Osteocyte (in vitro differentiated cells): Measurements from ENCODE around the gene RHBDL3. TPM values are rescaled to one million over a fixed set of nuclear protein-coding genes. Genes with fewer than 3 reads are reported as not detected.
A peak's percentile ranks its signal among the peaks of the same experiment; 100 is the strongest.
"Not testable (repeated sequence)": the region's sequence is repeated elsewhere in the genome, so short reads cannot be mapped to it uniquely, and the experiment has no call there.

Experiments
- DNase-seq: peaks from one replicate; pipeline ENCODE4 v3.0.0; 2021; ENCODE audit warnings: mixed read lengths; ENCODE audit not compliant: unreplicated experiment; ENCODE audit errors: extremely low spot score
- H3K27ac Mint-ChIP-seq: one replicate; pipeline ENCODE4 v1.8.0; 2021; ENCODE audit warnings: mild to moderate bottlenecking, mixed read lengths; ENCODE audit not compliant: unreplicated experiment
- H3K27me3 Mint-ChIP-seq: one replicate; pipeline ENCODE4 v1.8.0; 2021; ENCODE audit warnings: mixed read lengths; ENCODE audit not compliant: unreplicated experiment
- H3K36me3 Mint-ChIP-seq: one replicate; pipeline ENCODE4 v1.8.0; 2021; ENCODE audit warnings: mixed read lengths; ENCODE audit not compliant: unreplicated experiment
- H3K4me1 Mint-ChIP-seq: one replicate; pipeline ENCODE4 v1.8.0; 2021; ENCODE audit warnings: mixed read lengths; ENCODE audit not compliant: unreplicated experiment
- H3K4me3 Mint-ChIP-seq: one replicate; pipeline ENCODE4 v1.8.0; 2021; ENCODE audit warnings: mild to moderate bottlenecking, moderate library complexity, mixed read lengths; ENCODE audit not compliant: unreplicated experiment
- H3K9me3 Mint-ChIP-seq: one replicate; pipeline ENCODE4 v1.8.0; 2021; ENCODE audit warnings: mixed read lengths; ENCODE audit not compliant: unreplicated experiment
- CTCF ChIP-seq: fragments of 200-600 bp; sonication (generic); IDR thresholded peaks from 2 replicates; pipeline ENCODE4 v1.5.0; 2021; ENCODE audit warnings: antibody characterized with exemption, mild to moderate bottlenecking, moderate library complexity
- total RNA-seq: library from RNA; stranded (reverse); gene quantifications from 2 replicates; pipeline ENCODE4 v1.2.1, GENCODE V29; 2021

The RHBDL3 gene
- total RNA-seq, 1 donor from 2014 or later, result 0.11 TPM

- Mint-ChIP-seq H3K36me3 (peaks cover 12% of the 10 kb centered on the region), H3K27me3 (no peaks in the 10 kb centered on the region), H3K4me3 (peak within 1 kb of the TSS; percentile 99), H3K4me1 (peaks cover 37% of the 10 kb centered on the region), H3K9me3 (no peaks in the 10 kb centered on the region), H3K27ac (peak within 1 kb of the TSS; percentile 99)
- peak; percentile 98 for DNase-seq
- no peak for TF ChIP-seq CTCF
Measured at GRCh38 chr17:32349854-32350665, 84.4 kb downstream of the RHBDL3 start, which contains the start of gene ZNF207. TSS of gene ZNF207 (plus strand) at chr17:32350157. CDS start at chr17:32350286, 129 bp downstream.

- H3K27ac Mint-ChIP-seq, result peak overlapping the region; percentile 99
- peak overlapping the region; percentile 99 for H3K4me3 Mint-ChIP-seq
- no peak for TF ChIP-seq CTCF
- DNase-seq, result no peak
- H3K9me3 Mint-ChIP-seq, result no peaks in the 10 kb centered on the region
- no peaks in the 10 kb centered on the region for H3K27me3 Mint-ChIP-seq
- H3K4me1 Mint-ChIP-seq, result peaks cover 45% of the 10 kb centered on the region
- peaks cover 19% of the 10 kb centered on the region for H3K36me3 Mint-ChIP-seq
Measured at GRCh38 chr17:32350666-32351418, 85.2 kb downstream of the RHBDL3 start.

DNA sequence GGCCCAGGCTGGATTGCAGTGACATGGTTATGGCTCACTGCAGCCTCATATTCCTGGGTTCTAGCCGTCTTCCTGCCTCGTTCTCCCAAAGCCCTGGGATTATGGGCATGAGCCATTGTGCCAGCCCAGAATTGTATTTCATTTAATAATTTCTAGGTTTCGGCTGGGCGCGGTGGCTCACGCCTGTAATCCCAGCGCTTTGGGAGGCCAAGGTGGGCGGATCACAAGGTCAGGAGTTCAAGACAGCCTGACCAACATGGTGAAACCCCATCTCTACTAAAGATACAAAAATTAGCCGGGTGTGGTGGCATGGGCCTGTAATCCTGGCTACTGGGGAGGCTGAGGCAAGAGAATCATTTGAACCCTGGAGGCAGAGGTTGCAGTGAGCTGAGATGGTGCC is 87.1 kb downstream of the RHBDL3 start:
- H3K36me3 Mint-ChIP-seq, result peaks cover 24% of the 10 kb centered on the region
- peaks cover 56% of the 10 kb centered on the region for H3K4me1 Mint-ChIP-seq
- not testable (repeated sequence) for DNase-seq, H3K9me3 Mint-ChIP-seq, H3K27me3 Mint-ChIP-seq, H3K27ac Mint-ChIP-seq
- peak overlapping the region; percentile 99 for H3K4me3 Mint-ChIP-seq

GRCh38 chr17:32355649-32356377 is 90.2 kb downstream of the RHBDL3 start:
- TF ChIP-seq CTCF, result no peak
- peaks cover 48% of the 10 kb centered on the region for H3K4me1 Mint-ChIP-seq
- no peaks in the 10 kb centered on the region for H3K27me3 Mint-ChIP-seq
- no peak overlapping the region for H3K27ac Mint-ChIP-seq
- H3K9me3 Mint-ChIP-seq, result no peaks in the 10 kb centered on the region
- H3K4me3 Mint-ChIP-seq, result no peak overlapping the region
- H3K36me3 Mint-ChIP-seq, result peaks cover 40% of the 10 kb centered on the region
- no peak for DNase-seq

DNA sequence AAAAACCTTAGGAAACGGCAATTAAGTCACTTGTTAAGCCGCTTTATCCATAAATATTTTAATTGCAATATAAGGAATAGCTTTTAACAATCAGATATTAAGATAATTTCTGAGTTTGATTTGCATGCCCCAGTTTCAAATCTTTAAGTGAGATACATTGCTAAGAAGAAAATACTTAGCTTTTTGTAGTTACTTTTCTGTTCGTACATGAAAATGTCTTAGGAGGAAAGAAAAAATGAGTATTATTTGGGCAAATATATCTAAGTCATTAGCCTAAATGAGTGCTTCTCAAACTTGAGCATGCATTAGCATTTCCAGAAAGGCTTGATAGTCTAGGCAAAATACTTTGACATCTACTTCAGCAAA is 90.7 kb downstream of the RHBDL3 start:
- Mint-ChIP-seq H3K9me3 (no peaks in the 10 kb centered on the region), H3K4me3 (no peak overlapping the region), H3K36me3 (peaks cover 45% of the 10 kb centered on the region), H3K4me1 (peaks cover 47% of the 10 kb centered on the region), H3K27ac (no peak overlapping the region), H3K27me3 (no peaks in the 10 kb centered on the region)
- TF ChIP-seq CTCF, result no peak
- DNase-seq, result no peak
